NCI-H345 treated with DMSO at 0.1 percent for 48 hours (cell line): ENCODE results near the gene PHACTR3.

Experiments
- DNase-seq: peaks from one replicate; lab custom pipeline; 2025; ENCODE audit not compliant: unreplicated experiment; lab: John Stamatoyannopoulos, UW

Gene PHACTR3

DNA sequence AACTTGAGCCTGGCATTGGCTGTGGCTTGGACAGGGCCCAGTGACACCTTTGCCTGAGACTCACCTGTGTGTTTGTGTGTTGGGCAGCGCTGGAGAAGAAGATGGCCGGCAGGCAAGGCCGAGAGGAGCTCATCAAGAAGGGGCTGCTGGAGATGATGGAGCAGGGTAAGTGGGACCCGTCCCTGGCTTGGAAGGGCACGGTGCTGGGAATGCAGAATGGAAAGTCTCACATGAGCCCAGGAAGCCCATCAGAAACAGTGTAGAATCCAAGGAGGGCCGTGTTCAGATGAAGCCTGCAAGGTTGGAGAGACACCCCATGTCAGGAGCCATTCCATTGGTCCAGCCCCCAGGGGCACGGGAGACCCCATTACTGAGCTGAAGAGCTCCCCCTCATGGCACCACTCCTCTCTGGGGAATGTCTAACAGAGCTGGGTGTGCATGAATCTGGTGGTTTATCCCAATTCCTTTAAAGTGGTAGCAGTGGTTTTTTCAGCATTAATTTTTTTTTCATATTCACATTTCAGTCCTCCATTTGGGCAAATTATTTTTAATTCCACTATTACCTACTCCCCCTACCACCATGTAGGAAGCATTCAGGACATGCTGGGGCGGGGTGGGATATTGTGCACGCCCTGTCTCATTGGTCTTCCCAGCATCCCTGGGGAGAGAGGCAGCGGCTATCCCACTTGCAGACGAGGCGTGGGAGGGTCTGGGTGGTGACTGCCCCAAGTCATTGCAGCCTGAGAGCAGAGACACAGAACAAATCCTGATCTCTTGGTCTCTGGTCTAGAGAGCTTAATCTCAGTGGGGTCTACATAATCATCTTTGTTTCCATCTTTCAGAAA, 143.6 kb downstream of the PHACTR3 start:
- DNase-seq: no peak

DNA sequence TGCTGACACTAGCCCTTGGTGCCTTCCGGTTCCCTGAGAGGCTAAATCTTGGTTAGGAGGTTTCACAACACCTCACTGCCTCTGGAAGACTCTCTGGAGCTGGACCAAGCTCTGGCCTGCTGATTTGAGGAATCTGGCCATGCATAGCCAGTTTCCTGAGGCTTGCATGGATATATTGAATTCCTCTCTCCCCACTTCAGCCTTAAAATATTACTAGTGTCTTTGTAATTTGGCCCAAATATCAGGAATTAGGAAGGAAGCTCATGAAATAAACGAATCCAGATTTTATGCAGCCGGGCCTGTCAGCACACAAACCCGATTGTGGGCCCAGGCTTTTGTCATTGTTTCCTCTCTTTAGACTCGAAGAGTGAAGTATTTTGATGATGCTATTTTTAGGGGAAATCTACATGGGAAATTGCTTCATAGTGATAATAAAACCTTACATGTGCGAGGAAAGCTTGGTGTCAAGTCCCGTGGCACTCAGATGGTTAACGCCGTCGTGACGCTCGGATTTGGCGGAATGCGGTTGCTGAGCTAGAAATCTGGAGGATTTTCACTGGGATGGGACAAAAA, 144.4 kb downstream of the PHACTR3 start:
- no peak for DNase-seq

DNA sequence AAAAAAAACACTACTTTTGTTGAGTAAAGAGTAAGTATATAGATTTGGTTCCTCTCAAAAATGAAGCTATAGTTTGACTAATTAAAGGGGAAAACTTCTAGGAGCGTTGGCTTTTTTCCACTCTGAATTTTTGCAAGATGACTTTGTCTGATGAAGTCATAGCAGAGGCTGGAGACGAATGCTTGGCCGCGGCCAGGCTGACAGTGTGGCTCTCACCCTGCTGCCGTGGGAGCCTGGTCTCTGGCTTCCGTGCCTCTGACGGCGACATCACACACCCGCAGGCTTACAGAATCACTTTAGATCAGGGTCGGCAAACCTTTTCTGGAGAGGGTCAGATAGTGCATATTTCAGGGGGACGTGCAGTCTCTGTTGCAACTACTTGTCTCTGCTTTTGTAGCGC, 145.0 kb downstream of the PHACTR3 start:
- DNase-seq: no peak

DNA sequence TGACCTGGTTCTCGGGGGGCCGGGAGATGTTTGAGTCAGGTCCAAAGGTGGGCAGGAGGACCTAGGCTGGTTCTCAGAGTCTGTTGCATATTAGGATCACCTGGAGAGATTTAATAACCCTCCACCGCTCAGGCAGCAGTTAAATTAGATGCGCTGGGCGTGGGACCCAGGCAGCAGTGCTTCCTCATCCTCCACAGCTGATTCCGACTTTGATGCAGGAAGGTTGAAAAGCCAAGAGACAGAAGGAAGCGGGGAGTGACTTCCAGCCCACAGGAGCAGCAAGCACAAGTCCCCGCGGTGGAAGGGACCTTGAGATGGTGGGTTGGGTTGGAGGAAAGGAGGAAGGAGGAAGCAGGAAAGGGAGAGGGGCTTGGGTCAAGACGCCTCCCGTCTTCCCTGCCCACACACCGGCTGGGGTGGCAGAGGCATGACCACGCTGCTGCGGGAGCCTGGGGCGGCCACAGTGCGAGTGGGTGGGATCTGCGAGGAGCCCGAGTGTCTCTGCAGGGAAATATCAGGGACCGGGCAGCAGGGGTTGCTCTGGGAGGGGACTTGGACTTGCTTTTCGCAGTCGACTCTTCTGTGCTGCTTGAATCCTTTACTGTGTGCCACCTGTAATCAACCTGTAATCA, 146.0 kb downstream of the PHACTR3 start:
- no peak for DNase-seq

DNA sequence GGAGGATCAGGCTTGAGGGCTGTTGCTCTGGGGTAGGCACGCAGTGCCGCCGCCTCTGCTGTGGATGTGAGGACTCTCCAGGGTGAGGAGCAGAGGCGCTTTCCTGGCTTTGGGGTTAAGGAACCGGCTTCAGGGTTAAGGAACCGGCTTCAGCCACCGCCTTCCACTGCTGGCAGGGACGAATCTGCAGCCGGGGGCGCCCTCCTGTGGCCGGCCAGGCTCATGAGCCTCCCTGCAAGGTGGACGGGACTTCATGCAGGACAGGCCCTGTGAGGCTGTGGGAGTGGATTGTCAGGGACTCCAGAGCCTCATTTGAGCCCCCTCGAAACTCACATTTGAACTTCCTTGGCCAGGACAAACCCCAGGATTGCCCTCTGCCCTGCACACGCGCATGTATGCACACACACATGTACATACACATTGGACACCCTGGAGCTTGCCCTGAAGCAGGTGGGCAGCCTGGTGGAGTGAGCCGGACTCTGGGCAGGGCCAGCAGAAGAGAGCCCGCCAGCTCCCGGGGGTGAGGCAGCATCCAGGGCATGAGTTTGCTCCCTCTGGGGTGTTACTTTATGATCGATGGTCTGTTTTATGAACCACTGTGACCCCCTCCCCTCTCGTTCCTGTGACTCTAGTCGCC, 146.9 kb downstream of the PHACTR3 start:
- no peak for DNase-seq

DNA sequence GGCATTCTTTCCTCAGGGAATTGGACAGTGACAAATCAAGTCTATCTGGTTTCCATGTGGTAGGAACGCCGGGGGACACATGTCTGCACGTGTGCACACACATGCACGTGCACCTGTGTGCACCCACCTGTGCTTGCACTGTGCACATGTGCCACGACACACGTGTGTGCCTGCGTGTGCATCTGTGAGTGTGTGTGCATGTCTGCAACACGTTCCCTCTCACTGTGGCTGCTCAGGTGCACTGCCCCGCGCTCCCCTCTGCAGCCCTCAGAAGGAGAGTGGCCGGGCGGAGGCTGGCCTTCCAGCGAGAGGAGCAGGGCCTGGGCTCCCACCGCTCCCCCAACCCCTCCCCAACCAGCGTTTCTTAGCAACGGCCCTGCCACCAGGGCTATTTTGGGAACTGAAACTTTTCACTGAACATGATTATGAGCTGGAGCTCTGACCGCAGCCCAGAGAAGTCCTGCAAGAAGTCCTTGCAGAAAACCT, 147.8 kb downstream of the PHACTR3 start:
- no peak for DNase-seq

DNA sequence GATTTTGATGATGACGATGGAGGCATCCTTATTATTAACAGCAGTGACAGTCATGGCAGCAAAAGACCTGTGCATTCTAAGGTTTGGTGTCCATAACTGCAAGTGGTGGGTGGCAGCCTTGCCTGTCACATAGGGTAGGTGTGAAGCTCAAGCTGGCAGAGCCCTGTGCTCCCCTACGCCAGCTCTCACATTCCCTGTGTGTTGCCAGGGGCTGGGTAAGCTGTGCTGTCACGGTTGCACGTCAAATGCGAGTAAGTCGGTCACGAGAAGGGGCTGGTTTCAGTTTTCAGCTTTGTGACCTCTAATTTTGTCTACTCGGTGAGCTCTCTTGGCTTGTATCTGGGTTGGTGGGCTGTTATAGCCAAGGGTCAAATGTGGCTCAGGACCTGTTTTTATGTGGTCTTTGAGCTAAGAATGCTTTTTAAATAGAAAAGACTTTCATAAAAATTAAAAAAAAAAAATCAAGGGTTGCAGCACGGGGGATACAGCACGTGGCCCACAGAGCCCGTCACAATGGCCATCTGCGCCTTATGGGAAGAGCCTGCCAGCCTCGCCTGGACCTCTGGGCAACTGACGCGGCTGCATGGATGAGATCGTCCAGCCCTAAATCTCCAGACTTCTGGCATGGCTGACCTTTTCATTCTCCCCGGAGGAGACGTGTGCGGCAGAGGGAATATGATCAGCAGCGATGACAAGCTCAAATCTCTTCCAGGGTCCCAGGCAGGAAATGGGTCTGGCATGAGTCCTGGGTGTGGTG, 148.5 kb downstream of the PHACTR3 start:
- DNase-seq: no peak

DNA sequence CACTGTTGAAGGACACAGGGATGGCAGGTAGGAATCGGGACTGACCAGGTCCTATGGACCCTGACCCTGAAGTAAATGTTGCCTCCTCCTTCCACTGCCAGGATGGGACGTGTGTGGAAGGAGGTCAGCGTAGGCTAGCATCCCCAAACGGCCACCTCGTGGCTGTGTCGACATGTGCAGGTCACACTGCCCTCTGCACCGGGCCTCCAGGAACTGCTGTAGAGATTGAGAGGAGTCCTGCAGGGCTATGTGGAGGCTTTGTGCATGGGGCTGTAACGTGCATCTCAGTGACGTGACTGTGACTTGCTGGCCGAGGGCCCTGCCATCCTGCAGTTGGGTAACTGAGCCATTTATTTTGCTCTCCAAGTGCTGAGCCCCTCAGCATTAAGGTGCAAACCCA, 149.5 kb downstream of the PHACTR3 start:
- no peak for DNase-seq

DNA sequence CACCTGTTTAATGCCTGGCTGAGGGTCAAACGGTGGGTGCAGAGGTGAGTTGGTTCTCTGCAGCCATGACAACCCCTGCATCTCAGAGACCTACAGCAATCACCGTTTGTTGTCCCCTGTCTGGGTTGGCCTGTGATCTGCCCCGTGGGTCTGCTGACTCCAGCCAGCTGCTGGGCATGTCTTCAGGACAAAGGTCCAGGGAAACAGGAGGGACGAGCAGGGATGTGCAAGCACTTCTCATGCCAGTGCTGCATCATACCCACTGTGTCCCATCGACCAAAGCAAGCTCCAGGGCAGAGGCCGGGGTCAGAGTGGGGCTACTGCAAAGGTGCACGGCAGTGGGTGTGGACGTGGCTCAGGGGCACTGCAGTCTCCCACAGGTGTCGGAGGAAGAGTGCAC, 150.2 kb downstream of the PHACTR3 start:
- no peak for DNase-seq

DNA sequence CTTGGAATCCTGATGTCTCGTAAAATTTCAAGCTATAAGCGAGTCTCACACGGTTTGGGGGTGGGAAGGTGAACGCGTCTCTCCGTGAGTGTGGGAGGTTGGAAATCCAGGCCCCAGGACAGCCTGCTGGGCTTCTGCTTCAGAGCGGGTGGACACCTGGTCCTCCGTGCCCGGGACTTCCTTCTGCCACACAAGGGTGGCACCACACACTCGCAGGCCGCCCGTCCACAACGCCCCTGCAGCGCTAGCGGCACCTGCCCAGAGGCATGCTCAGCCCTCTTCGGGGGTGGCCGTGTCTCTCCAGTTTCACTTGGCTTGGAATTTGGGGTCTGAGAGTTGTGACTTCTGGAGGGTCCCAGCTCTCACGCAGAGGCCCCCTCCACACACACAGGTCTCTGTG, 151.9 kb downstream of the PHACTR3 start:
- DNase-seq: no peak

DNA sequence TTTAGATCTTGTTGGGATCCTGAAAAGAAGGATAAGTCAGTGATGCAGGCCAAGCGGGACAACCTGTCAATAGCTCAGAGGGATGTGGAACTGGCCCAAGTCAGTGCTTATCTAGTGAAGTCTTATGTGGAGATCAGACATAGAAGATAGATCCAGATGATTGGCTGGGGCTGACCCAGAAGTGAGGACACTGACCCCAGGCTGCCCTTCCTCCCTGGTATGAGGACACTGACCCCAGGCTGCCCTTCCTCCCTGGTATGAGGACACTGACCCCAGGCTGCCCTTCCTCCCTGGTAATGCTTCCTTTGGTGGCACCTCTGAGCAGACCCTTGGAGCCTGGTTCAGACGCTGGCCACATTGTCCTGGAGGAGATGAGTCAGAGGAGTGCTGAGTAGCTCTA, 159.7 kb downstream of the PHACTR3 start:
- no peak for DNase-seq

DNA sequence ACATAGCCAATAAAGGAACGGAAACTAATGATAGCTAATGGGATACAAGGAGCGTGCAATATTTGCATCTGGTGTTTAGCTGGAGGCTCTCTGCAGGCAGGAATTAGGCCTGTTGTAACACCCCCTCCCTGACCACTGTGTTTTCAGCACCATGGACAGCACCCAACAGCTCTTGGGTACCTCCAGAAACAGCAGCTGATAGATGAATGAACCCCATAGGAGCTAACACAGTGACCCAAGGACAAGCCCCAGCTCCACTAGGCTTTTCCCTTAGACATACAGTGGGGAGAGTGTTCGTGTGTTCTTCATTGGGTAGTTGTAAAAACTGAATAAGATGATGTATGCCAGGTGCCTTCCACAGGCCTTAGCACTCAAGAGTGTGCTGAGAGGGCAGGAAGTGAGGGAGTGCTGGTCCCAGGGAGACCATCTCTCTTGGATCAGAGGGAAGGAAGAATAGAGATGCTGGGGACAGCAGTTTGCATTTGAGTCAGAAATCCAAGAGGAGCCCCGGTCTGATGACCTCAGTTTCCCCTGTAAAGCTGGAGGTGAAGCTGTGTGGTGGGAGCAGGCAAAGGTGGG, 161.3 kb downstream of the PHACTR3 start:
- DNase-seq: no peak

DNA sequence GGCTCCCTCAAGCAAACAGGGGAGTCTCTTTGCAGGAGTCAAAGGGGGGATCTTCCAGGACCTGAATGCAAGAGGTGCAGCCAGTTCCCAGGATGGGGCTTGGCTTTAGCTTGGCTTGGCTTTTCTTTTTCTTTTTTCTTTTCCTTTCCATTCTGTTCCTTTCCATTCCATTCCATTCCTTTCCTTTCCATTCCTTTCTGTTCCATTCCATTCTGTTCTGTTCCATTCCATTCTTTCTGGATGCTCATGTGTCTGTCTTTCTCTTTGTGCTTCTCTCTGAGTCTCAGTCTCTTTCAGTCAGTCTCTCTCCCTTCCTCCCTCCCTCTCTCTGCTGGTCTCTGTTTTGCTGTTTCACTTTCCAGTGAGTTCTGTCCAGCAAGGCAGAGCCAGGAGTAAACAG, 163.3 kb downstream of the PHACTR3 start:
- no peak for DNase-seq

DNA sequence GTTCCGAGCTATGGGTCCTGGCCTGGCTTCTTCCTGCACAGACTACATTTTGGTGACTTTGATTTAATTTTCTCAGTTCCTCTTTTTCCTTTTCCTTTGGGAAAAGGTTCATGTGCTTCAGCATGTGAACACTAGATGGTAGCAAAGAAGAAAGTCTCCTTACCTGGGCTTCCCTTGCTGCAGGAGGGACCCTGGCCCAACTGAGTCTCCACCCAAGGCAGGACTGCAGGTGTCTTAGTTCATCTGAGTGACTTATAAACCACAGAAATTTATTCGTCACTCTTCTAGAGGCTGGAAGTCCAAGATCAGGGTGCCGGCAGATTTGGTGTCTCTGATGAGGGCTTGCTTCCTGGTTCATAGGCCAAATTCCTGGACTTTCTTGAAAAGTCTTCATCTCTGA, 165.9 kb downstream of the PHACTR3 start:
- DNase-seq: no peak

DNA sequence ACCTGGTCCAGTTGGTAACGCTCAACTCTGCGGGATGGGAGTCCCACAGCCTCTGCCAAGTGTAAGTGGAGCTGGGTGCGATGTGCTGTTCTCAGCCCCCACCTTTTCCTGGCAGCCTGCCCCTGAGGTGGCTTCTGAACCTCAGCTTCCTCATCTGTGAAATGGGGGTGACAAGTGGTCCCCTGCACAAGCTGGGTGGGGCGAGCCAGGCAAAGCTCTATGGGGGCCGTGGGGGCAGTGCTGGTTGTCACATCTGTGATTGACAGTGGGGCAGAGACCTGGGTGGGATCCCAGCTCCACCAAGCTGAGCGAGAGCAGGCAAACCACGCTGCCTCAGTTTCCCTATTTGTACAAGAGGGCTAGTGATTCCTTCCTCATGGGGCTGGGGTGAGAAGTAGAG, 166.5 kb downstream of the PHACTR3 start:
- no peak for DNase-seq

DNA sequence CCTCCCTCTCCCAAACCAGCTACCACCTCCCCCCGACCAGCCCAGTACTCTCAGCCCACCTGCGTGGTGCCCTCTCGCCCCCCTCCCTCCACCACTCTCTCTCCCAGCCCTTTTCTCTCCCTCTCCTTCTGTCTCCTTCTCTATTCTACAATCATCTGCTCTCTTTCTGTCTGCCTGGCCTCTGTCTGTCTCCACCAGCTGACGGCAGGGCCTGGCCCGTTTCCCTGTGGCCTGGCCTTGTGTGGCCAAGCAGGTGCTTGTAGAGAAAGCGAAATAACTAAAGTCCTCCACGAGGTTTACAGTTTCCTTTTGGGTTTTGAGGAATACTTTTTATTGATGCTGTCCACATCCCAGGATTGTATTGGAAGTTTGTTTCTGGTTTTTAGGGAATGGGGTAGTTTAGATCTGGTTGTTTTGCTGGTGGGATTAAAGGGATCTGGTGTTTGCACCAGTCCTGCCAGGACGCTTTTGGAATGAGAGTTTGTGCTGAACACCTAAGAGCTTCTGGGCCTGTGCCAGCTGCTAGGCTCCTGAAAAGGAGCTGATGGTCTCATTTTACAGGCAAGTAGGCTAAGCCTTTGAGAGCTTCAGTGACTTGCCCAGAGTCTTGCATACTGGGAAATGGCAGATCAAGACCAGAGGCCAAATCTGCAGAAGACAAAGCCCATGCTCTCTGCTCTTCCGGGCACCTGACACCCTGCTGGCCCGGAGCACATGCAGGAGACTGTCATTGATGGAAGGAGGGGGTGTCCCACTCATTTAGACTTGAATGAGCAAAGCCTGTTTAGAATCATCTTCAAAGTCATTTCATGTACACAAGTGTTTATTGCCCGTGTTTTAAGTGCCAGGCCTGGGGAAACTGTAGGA, 167.4 kb downstream of the PHACTR3 start:
- no peak for DNase-seq

DNA sequence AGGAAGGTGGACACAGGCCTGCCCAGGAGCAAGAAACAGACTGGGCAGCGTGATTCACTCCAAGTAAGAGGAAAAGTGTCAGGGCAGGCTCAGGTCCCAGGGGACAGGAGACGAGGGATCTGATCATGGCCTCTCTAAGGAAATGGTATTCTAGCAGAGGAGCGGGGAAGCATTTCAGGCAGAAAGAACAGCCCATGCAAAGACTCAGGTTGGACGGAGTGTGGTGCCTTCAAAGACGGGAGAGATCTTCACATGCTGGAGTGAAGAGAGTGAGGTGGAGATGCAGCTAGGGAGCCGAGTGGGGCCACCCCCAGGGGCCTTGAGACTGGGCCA, 168.0 kb downstream of the PHACTR3 start:
- no peak for DNase-seq

DNA sequence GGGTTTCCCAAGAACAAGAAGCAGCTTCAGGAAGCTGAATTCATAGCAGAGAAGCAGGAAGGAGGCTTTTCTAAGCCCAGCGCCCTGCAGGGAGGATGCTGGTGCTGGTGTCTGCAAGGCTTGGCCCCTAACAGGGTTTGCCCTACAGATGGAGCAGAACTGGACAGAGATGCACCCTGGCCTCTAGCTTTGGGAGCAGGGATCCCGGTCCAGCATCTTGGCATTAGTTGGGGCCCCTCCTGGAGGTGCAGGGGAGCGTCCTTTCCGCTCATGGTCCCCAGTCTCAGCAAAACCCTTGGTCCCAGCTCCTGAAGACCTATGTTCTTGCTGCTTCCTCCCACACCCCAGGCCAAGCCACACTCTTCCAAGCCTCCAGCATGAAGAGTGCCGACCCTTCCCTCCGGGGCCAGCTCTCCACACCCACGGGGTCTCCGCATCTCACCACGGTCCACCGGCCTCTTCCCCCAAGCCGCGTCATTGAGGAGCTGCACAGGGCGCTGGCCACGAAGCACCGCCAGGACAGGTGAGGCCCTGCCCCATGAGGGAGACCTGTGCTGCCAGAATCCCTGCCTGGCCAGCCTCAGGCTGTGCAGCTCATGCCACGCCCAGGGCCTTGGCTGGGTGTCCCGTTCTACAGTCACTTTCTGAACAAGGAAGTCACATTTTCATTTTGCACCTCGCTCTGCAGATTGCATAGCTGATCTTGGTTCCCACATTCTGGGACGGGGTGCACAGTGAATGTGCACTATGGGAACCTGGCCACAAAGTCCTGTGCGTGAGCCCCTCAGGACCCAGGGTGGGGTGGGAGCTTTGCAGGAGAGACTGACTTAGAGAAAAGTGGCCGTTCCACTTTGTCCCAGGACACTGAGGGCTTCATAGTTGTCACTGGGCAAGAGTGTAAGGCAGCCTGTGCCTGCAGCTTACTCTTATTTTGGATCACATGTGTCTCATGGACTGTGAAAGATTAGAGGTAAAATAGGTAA, 168.9 kb downstream of the PHACTR3 start:
- DNase-seq: no peak

DNA sequence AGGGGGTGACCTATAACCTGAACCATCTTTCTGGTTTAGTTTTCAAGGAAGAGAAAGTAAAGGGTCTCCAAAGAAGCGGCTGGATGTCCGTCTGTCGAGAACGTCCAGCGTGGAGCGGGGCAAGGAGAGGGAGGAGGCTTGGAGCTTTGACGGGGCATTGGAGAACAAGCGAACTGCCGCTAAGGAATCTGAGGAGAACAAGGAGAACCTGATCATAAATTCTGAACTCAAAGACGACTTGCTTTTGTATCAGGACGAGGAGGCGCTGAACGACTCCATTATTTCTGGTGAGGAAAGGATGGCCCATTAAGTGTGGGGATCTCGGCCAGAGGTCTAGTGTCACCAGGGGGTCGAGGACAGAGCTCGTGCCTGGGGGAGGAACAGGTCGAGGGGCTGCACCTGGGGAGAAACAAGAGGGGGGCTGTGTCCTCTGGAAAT, 169.9 kb downstream of the PHACTR3 start:
- no peak for DNase-seq
